NCI-H2196 (cell line): ENCODE data around the gene NR5A2.

ENCODE experiments used
- DNase-seq: peaks from one replicate; lab custom pipeline; 2025; ENCODE audit not compliant: unreplicated experiment; lab: John Stamatoyannopoulos, UW

The NR5A2 gene

GRCh38 chr1:200062143-200062542 is 34.6 kb downstream of the NR5A2 start:
- DNase-seq = no peak

- no peak for DNase-seq
These were observed 45.3 kb downstream of the NR5A2 start for GRCh38 chr1:200072636-200073285.

- no peak for DNase-seq
These were observed 45.8 kb downstream of the NR5A2 start for GRCh38 chr1:200073286-200073637.

- DNase-seq = no peak
These were observed 48.0 kb downstream of the NR5A2 start for GRCh38 chr1:200075522-200075921.

GRCh38 chr1:200075938-200076546 is 48.5 kb downstream of the NR5A2 start:
- DNase-seq = no peak

GRCh38 chr1:200079232-200079940 is 51.9 kb downstream of the NR5A2 start:
- no peak for DNase-seq

- DNase-seq = no peak
These were observed 53.9 kb downstream of the NR5A2 start for GRCh38 chr1:200081151-200081968.

- no peak for DNase-seq
These were observed 54.4 kb downstream of the NR5A2 start for GRCh38 chr1:200081969-200082245.

GRCh38 chr1:200082329-200082728 is 54.8 kb downstream of the NR5A2 start:
- no peak for DNase-seq

- no peak for DNase-seq
These were observed 63.0 kb downstream of the NR5A2 start for GRCh38 chr1:200090252-200091159.

- DNase-seq = no peak
These were observed 67.6 kb downstream of the NR5A2 start for GRCh38 chr1:200095057-200095577.

- DNase-seq = no peak
These were observed 69.3 kb downstream of the NR5A2 start for GRCh38 chr1:200096774-200097173.

GRCh38 chr1:200099040-200099439 is 71.5 kb downstream of the NR5A2 start:
- DNase-seq = no peak

- no peak for DNase-seq
These were observed 76.6 kb downstream of the NR5A2 start for GRCh38 chr1:200103966-200104583.

- no peak for DNase-seq
These were observed 79.5 kb downstream of the NR5A2 start for GRCh38 chr1:200107004-200107470.

GRCh38 chr1:200108659-200109058 is 81.1 kb downstream of the NR5A2 start:
- DNase-seq = no peak

- no peak for DNase-seq
These were observed 84.8 kb downstream of the NR5A2 start for GRCh38 chr1:200112290-200112689.

GRCh38 chr1:200115532-200115931 is 88.0 kb downstream of the NR5A2 start:
- no peak for DNase-seq

GRCh38 chr1:200116324-200116723 is 88.8 kb downstream of the NR5A2 start:
- no peak for DNase-seq
